ENCODE data around the gene CHPF.

CHPF gene

GRCh38 chr2:219512524-219513216 lies 30.9 kb downstream of the CHPF start:
- no peak for DNase-seq

- DNase-seq = no peak
These were observed 31.9 kb downstream of the CHPF start for GRCh38 chr2:219511547-219512325.

- DNase-seq = no peak
These were observed 33.0 kb downstream of the CHPF start for GRCh38 chr2:219510512-219511135.

- DNase-seq = peak in 3 of 5 experiments; percentile 17 to 57 (median 36)
These were observed 33.7 kb downstream of the CHPF start for GRCh38 chr2:219509780-219510511.

GRCh38 chr2:219508971-219509779 lies 34.4 kb downstream of the CHPF start:
- no peak for DNase-seq

- no peak for DNase-seq
These were observed 35.2 kb downstream of the CHPF start for GRCh38 chr2:219508444-219508734.

- DNase-seq = no peak
These were observed 35.8 kb downstream of the CHPF start for GRCh38 chr2:219507581-219508443.

- no peak for DNase-seq
These were observed 36.6 kb downstream of the CHPF start for GRCh38 chr2:219506802-219507526.

GRCh38 chr2:219506153-219506801 lies 37.3 kb downstream of the CHPF start:
- no peak for DNase-seq

GRCh38 chr2:219505585-219505984 lies 38.0 kb downstream of the CHPF start:
- DNase-seq = no peak

- DNase-seq = no peak
These were observed 41.0 kb downstream of the CHPF start for GRCh38 chr2:219502618-219503017.

GRCh38 chr2:219501849-219502248 lies 41.8 kb downstream of the CHPF start:
- DNase-seq = no peak

GRCh38 chr2:219500135-219500534 lies 43.5 kb downstream of the CHPF start:
- no peak for DNase-seq

GRCh38 chr2:219499555-219499954 lies 44.1 kb downstream of the CHPF start:
- no peak for DNase-seq

GRCh38 chr2:219499058-219499307 lies 44.6 kb downstream of the CHPF start:
- DNase-seq = no peak

GRCh38 chr2:219498280-219499057 lies 45.1 kb downstream of the CHPF start, which contains the start of gene GMPPA:
Gene GMPPA, plus strand, starts transcription at chr2:219498891. Its CDS starts 1,085 bp downstream, at chr2:219499976.
- DNase-seq = peak; percentile 71 to 98 (median 88)

- peak in 1 of 5 experiments; percentile 39 for DNase-seq
These were observed 45.9 kb downstream of the CHPF start for GRCh38 chr2:219497495-219498279.

GRCh38 chr2:219496825-219497494 lies 46.6 kb downstream of the CHPF start:
- DNase-seq = no peak

Measured in T-helper 2 cell (primary cell).